Stimulated activated CD4-positive, alpha-beta T cell treated with anti-CD3 and anti-CD28 coated beads, TNF-alpha, amount 100 ng/mL, for 48 hours (primary cell): Measurements from ENCODE around the gene SESN1.
"Not testable (repeated sequence)": the region's sequence is repeated elsewhere in the genome, so short reads cannot be mapped to it uniquely, and the experiment has no call there.

Experiments
- DNase-seq, 3 donors: peaks; one replicate each; pipeline ENCODE4 v3.0.0-alpha.2; 2020; ENCODE audit warnings: low read depth in 3 of 3

The SESN1 gene

DNA sequence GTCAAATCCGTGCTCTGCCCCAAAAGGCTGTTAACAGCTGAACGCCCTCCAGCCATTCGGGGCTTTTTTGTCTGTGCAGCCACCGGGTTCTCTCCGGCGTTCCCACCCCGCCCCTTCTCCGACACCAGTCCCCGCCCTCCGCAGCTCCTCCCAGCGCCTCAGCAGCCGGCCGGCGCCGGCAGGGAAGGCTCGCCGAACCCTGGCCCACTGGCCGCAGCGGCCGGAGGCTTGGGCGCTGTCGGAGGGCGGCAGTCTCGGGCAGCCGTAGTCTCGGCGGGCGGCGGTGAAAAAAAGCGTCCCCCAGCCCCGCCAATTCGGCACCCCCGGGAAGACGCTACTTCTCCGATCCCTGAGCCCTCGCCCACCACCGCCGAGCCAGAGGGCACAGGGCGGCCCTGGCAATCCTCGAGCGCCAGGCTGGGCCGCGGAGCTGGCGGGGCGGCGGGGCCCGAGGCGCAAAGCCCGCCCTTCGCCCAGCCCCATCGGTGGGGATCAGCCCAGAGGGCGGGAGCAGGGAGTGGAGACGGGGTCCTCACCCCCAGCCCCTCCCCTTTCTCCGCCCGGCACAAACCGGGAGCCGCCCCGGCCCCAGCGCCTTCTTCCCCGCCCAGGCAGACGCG lies at the start of gene SESN1:
SESN1 (minus strand) TSS at position 431 of the 620 bp plus-strand sequence. CDS start 773 bp downstream, outside the sequence.
- DNase-seq: peak; percentile 89 to 91 (median 90)

DNA sequence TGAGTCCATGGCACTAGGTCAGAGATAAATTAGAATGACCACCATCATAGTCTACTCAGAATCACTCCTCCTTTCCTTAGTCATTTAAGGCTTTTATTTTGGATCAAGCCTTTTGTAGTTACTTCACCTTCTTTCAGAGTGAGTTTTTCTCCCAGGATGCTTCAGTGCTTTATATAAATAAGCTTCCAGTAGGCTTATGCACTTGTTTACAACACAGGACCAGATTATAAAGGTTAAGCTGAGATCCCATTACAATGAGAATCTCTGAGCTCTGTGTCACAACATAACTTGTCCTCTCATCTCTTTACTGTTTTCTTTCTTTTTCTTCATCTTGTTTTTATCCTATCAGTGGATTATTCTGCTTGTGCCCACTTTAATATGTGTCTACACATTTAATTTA lies 48.5 kb upstream of the SESN1 start:
- DNase-seq: no peak

DNA sequence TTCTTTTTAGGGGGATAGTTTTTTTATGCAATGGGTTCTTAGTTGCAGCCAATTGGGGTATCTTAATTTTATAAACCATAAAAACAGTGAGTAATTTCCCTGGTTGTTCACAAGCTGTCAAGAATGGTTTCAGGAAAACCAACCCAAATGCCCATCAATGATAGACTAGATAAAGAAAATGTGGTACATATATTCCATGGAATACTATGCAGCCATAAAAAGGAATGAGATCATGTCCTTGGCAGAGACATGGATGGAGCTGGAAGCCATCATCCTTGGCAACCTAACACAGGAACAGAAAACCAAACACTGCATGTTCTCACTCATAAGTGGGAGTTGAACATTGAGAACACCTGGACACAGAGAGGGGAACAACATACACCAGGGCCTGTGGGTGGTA lies 47.4 kb upstream of the SESN1 start:
- DNase-seq: not testable (repeated sequence)

DNA sequence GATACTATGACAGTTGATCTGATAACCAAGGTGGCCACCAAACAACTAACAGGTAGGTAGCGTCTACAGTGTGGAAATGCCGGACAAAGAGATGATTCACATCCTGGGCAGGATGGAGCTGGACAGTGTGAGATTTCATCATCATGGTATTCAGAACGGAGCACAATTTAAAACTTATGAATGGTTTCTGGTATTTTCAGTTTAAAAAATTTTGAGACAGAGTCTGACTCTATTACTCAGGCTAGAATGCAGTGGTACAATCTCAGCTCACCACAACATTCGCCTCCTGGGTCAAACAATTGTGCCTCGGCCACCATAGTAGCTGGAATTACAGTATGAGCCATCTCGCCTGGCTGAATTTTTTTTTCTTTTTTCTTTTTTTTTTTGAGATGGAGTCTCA lies 44.5 kb upstream of the SESN1 start:
- no peak for DNase-seq

DNA sequence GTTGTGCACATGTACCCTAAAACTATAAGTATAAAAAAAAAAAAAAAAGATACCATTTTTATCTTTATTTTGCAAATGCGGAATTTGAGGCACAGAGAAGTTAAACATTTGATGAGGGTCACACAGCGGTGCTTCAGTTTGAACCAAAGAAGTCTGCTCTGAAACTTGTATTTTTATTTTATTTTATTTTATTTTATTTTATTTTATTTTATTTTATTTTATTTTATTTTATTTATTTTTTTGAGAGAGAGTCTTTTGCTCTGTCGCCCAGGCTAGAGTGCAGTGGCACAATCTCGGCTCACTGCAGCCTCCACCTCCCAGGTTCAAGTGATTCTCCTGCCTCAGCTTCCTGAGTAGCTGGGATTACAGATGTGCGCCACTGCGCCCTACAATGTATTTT lies 41.9 kb upstream of the SESN1 start:
- not testable (repeated sequence) for DNase-seq

DNA sequence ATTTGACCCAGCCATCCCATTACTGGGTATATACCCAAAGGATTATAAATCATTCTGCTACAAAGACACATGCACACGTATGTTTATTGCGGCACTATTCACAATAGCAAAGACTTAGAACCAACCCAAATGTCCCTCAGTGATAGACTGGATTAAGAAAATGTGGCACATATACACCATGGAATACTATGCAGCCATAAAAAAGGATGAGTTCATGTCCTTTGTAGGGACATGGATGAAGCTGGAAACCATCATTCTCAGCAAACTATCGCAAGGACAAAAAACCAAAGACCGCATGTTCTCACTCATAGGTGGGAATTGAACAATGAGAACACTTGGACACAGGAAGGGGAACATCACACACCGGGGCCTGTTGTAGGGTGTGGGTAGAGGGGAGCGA lies 41.4 kb upstream of the SESN1 start:
- not testable (repeated sequence) for DNase-seq

DNA sequence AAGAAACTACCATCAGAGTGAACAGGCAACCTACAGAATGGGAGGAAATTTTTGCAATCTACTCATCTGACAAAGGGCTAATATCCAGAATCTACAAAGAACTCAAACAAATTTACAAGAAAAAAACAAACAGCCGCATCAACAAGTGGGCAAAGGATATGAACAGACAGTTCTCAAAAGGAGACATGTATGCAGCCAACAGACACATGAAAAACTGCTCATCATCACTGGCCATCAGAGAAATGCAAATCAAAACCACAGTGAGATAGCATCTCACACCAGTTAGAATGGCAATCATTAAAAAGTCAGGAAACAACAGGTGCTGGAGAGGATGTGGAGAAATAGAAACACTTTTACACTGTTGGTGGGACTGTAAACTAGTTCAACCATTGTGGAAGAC lies 41.0 kb upstream of the SESN1 start:
- DNase-seq: not testable (repeated sequence)

DNA sequence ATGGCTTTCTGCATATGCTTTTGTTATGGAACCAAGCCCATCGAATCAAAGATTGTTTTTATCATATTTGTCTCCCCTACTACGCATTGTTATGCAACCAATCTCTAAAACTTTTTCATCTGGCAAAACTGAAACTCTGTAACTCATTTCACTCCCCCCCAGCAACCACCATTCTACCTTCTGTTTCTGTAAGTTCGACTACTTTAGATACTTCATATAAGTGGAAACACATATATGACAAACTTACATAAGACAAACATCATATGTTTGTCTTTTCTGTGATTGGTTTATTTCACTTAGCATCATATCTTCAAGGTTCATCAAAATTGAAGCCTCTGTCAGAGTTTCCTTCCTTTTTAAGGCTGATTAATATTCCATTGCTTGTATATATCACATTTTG lies 35.4 kb upstream of the SESN1 start:
- DNase-seq: no peak

DNA sequence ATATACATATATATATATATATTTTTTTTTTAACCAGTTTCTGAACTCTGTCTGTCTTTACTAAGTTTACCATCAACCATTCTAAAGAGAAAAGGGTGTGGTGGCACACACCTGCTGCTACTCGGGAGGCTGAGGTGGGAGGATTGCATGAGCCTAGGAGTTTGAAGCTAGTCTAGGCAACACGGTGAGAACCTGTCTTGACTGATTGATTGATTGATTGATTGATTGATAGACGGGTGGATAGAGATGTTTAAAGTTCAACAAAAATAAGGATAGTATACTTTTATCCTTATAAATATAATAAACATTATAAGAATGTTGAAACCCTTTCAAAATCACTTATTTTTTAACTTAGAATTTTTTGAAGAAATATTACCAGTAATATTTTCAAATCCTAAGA lies 30.9 kb upstream of the SESN1 start:
- DNase-seq: no peak

DNA sequence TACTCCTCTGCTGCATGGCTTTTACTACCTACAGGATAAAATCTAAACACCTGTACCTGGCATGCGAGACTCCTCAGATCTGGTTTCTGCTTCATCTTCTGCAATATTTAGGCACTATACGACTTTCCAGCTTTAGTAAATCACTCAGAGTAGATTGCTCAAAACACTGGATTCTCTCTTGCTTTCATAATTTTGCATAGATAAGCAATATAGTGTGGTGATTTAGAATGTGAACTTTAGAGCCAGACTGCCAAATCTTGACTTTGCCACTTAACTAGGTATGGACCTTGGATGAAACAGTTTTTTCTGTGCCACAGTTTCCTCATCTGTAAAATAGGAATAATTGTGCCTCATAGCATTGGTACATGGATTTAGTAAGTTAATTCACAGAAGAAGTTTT lies 29.6 kb upstream of the SESN1 start:
- DNase-seq: no peak

DNA sequence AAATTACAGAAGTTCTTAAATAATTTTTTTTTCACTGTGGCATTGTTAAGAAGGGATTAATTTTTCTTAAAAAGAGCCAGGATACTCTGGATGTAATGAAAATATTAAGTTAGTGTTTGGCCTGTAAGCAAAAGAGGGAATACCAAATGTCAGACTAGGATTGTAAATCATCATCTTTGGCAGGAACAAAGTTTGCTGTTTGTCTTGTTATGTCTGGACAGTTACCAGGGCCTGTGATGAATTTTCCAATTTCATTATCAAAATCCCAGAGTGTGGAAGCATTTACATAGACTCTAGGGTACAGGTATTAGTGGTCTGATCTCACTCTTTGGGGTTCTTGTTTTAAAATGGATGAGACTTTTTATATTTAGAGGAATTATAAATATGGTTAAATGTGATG lies 26.8 kb upstream of the SESN1 start:
- DNase-seq: no peak

DNA sequence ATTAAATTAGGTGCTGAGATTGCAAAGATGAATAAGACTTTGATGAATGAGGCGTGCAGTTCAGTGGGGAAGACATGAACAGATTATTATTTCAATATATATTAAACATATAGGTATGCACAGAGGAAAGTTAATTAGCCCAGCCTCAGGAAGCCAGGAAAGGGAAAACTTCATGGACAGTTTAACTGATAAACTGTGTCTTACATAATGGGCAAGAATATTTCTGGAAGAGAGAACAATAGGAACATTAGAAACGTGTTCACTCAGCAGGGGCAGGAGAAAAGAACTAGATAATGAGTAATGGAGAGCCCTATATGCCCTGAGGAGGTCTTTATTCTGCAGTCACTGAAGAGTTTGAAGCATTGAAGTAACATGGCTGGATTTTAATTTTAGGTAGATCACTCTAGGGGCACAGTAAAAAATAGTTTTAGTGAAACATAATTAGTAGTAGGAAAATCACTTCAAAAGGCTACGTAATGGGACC lies 24.3 kb upstream of the SESN1 start:
- no peak for DNase-seq

DNA sequence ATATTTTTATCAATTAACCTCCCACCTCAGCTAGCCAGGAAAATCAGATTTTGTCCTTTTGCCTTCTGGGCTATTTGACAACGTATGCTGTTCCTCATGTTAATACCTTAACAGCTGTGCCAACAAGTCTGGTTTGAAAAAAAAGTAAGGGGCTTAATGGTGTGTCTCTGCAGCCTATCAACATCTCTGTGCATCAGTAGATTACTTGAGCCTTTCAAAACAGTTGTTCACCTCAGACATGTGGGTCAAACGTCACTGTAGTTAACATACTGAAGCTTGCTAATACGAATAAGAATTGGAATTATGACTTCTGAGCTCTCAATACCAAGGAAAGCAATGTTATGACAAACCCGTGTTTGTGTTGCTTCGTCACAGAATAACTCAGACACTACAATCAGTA lies 23.7 kb upstream of the SESN1 start:
- DNase-seq: no peak

DNA sequence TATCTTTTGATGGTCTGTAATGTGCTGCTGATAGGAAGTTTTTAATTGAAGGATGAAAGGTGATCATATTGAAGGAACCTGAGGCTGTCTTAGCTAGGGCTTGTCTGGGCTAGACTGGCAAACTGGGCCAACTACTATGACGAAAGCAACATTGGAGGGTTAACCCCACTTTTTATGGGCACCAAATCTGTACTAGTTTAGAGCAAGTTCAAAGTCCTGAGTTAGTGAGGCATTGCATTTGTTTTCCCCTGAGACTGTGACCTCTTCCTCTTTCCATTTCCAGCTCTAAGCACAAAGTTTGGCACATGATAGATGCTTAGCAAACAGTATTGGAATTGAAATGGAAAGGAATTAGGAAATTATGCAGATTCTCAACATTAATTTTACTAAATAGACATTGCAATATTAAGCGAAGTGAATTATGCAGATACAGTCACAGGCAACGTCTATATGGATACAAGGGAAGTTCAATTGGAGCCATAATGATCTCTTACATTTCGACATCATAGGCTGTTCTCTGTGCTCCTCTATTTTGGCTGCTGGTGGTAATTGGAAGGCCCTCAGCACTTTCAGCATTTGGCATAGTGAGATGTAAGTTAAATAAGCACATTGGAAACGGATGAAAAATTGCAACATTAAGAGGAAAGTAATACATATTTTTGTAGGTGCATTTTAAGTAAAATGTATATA lies 22.8 kb upstream of the SESN1 start:
- DNase-seq: no peak

DNA sequence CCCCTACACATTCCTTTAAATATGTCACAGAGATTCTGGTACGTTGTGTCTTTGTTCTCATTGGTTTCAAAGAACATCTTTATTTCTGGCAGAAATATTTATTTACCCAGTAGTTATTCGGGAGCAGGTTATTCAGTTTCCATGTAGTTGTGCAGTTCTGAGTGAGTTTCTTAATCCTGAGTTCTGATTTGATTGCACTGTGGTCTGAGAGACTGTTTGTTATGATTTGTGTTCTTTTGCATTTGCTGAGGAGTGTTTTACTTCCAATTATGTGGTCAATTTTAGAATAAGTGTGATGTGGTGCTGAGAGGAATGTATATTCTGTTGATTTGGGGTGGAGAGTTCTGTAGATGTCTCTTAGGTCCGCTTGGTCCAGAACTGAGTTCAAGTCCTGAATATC lies 18.0 kb upstream of the SESN1 start:
- DNase-seq: not testable (repeated sequence)

DNA sequence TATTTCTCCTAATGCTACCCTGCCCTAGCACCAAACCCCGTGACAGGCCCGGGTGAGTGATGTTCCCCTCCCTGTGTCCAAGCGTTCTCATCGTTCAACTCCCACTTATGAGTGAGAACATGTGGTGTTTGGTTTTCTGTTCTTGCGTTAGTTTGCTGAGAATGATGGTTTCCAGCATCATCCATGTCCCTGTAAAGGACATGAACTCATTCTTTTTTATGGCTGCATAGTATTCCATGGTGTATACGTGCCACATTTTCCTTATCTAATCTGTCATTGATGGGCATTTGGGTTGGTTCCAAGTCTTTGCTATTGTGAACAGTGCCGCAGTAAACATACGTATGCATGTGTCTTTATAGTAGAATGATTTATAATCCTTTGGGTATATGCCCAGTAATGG lies 15.0 kb upstream of the SESN1 start:
- DNase-seq: not testable (repeated sequence)

DNA sequence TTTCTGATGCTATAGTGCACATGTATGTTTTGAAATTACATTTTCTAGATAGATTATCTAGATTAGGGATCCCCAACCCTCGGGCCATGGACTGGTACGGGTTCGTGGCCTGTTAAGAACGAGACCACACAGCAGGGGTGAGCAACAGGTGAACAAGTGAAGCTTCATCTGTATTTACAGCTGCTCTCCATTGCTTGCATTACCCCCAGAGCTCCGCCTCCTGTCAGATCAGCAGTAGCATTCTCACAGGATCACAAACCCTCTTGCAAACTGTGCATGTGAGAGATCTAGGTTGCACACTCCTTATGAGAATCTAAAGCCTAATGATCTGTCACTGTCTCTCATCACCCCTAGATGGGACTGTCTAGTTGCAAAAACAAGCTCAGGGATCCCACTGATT lies 11.0 kb upstream of the SESN1 start:
- no peak for DNase-seq

DNA sequence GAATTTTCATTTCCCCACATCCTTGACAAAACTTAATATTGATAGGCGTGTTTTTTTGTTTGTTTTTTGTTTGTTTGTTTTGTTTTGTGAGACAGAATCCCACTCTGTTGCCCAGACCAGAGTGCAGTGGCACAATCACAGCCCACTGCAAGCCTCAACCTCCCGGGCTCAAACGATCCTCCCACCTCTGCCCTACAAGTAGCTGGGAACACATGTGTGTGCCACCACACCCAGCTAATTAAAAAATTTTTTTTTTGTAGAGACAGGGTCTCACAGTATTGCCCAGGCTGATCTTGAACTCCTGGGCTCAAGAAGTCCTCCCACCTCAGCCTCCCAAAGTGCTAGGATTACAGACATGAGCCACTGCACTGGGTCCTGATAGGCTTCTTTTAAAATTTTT lies 9.9 kb upstream of the SESN1 start:
- no peak for DNase-seq

DNA sequence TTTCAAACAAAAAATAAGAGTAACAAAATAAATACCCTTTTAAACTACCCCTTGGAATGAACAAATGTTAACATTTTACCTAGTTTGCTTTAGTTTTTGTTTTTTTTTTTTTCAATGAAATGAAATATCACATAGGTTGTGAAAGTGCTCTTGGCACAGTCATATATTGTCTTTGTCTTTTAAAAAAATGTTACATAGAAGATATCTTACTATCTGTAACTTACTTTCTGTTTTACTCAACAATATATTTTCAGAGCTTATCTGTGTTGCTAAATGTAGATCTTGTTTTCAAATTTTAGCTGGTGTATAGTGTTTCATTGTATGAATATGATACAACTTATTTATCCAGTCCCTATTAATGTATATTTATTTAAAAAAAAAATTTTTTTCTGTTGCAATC lies 9.3 kb upstream of the SESN1 start:
- no peak for DNase-seq

DNA sequence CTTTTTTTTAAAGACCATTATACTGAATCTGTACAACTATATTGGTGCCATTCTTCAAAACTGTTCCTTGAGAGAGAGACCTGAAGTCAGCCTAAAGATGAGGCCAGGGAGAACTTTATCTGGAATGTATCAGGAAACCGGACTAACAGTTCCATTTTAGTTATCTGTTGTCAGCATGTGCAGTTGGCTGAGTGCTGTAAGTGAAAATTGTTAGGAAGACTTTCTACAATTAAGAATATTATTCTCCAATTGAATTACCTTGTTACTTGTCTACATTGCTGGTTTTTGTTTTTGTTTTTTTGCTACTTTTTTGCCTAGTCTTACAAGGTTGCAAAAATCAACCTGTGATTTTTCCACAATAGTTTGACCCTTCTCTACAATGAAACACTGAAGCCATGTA lies 8.1 kb upstream of the SESN1 start:
- no peak for DNase-seq

DNA sequence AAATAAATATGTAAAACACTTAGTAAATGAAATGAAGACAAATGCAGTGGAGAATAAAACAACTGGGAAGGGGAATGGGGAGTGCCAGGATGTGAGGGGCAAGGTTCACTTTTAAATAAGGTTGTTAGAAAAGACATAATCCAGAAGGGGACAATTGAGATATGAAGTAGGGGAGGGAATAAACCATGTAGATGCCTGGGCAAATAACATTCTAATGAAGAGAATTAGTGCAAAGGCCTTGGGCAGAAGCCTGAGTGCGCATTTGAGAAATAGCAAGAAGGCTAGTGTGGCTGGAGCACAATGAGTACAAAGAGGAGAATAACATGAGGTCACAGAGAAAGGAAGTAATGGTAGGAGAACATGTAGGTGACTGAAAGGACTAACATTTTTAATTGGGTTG lies 3.0 kb upstream of the SESN1 start:
- no peak for DNase-seq

DNA sequence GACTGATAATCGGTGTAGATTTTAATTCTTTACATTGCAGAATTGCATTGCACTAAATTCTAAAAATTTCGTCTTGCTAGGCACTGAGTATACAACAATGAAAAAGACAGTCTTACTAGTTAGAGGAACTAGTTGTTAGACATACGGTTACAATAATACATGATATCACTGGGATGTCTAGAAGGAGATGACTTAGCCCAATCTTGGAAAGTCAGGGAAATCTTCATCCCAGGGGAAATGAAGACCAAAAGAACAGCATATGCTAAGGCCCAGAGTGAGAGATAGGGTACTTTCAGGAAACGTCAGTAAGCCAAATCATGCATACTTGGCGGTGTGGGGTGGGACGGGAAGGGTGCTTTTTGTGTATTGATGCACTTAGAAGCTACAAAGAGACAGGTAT lies 1.6 kb upstream of the SESN1 start:
- DNase-seq: no peak

DNA sequence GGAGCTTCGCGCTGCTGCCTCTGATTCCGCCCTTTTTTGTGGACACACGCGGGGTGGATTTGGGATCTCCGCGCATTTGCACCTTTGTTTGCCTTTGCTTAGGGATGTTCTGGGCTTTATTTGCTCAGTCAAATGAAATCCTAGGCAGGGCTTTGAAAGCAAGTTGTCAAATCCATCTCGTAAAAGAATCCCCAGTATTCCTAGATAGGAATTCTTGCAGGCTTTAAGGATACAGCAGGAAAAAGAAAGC lies 1.1 kb upstream of the SESN1 start:
- DNase-seq: no peak
